Measurements from ENCODE around the gene GABRG3. TPM values are rescaled to one million over a fixed set of nuclear protein-coding genes. Genes with fewer than 3 reads are reported as not detected.

The GABRG3 gene
- polyA plus RNA-seq, 1 donor (not counting 4 experiments of a cell fraction or from before 2014, with no cell fraction given): not detected

GRCh38 chr15:27579738-27580137, 608.8 kb downstream of the GABRG3 start:
- peaks cover 3% of the 10 kb centered on the region for H3K9me3 ChIP-seq (ENCODE audit: control insufficient read depth, low read depth, low read length)
- no peak overlapping the region for H3K27ac ChIP-seq (ENCODE audit: control insufficient read depth, insufficient read depth, low read length)
- dilution Hi-C loops (cut with MboI; ENCODE audit: extremely low pct_ligation_motif_present, low sequenced_read_pairs): no loop called here
- TF ChIP-seq, protein P1, sequence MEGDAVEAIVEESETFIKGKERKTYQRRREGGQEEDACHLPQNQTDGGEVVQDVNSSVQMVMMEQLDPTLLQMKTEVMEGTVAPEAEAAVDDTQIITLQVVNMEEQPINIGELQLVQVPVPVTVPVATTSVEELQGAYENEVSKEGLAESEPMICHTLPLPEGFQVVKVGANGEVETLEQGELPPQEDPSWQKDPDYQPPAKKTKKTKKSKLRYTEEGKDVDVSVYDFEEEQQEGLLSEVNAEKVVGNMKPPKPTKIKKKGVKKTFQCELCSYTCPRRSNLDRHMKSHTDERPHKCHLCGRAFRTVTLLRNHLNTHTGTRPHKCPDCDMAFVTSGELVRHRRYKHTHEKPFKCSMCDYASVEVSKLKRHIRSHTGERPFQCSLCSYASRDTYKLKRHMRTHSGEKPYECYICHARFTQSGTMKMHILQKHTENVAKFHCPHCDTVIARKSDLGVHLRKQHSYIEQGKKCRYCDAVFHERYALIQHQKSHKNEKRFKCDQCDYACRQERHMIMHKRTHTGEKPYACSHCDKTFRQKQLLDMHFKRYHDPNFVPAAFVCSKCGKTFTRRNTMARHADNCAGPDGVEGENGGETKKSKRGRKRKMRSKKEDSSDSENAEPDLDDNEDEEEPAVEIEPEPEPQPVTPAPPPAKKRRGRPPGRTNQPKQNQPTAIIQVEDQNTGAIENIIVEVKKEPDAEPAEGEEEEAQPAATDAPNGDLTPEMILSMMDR (optimal IDR thresholded peaks at IDR 0.05 in 1 of 3, IDR thresholded peaks at IDR 0.05 in 1 of 3, conservative IDR thresholded peaks at IDR 0.05 in 1 of 3; ENCODE audit: extremely low read depth in 1 of 3, insufficient read depth in 2 of 3, low read length in 3 of 3): no peak
- TF ChIP-seq EZH2 (IDR thresholded peaks at IDR 0.05; ENCODE audit: low read length): no peak
- H3K36me3 ChIP-seq (ENCODE audit: control insufficient read depth in 2 of 2, extremely low read depth in 1 of 2, insufficient read depth in 2 of 2, low read length in 2 of 2): no peaks in the 10 kb centered on the region
- no peak overlapping the region for H3K4me3 ChIP-seq (ENCODE audit: control insufficient read depth in 2 of 3, extremely low read depth in 1 of 3, insufficient read depth in 2 of 3, low read depth in 1 of 3, low read length in 3 of 3)
- H3K9me1 ChIP-seq (ENCODE audit: control insufficient read depth, extremely low read depth, insufficient read depth, low read length): no peaks in the 10 kb centered on the region
- no peak overlapping the region for H2AFZ ChIP-seq (ENCODE audit: control insufficient read depth, low read length)
- no peak overlapping the region for H3K9ac ChIP-seq (ENCODE audit: control insufficient read depth, extremely low read depth, insufficient read depth, low read length)
- H3K4me1 ChIP-seq (ENCODE audit: control insufficient read depth, extremely low read depth, insufficient read depth, low read length): no peaks in the 10 kb centered on the region
- no peaks in the 10 kb centered on the region for H3K79me2 ChIP-seq (ENCODE audit: control insufficient read depth, insufficient read depth, low read length)
- no peak for FAIRE-seq
- no peaks in the 10 kb centered on the region for H3K27me3 ChIP-seq (ENCODE audit: control insufficient read depth, extremely low read depth, insufficient read depth, low read length)
- no peak overlapping the region for H3K4me2 ChIP-seq (ENCODE audit: control insufficient read depth, extremely low read depth, insufficient read depth, low read depth, low read length)
- no peak for DNase-seq (ENCODE audit: low read depth, low spot score)
- no peaks in the 10 kb centered on the region for H4K20me1 ChIP-seq (ENCODE audit: control insufficient read depth, extremely low read depth, insufficient read depth, low read length)

DNA sequence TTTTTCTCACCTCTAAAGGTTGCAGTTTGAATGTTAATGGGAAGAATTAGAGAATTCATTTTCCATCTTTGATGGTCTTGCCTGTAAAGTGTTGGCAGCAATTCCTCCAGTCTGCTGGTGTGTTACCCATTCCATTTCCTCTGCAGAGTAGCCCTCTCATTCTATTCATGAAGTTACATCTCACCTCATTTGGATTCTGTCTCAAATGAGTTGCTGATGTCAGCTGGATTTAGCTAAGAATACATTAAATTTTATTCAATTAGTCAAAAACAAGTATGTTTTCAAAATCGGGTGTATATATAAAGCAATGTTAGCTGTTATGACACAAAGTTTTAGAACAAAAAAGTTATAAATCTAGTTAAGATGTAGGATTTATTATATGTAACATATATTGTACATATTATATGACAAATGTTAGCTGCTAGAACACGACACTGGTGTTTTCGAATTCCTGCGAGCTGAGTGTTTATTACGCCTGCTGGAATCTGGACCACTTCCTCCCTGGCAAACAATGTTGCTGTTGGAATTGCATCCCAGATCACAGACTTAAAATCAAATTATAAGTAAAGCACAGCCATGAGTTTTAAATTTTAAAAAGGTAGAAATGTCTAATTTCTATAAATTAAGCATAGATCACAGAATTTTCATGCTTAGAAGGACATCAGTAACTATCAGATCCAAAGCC, 611.9 kb downstream of the GABRG3 start:
- no peaks in the 10 kb centered on the region for H3K9me3 ChIP-seq (ENCODE audit: control insufficient read depth, low read depth, low read length)
- H3K36me3 ChIP-seq (ENCODE audit: control insufficient read depth in 2 of 2, extremely low read depth in 1 of 2, insufficient read depth in 2 of 2, low read length in 2 of 2): no peaks in the 10 kb centered on the region
- H3K9me1 ChIP-seq (ENCODE audit: control insufficient read depth, extremely low read depth, insufficient read depth, low read length): no peaks in the 10 kb centered on the region
- FAIRE-seq: no peak
- H3K4me2 ChIP-seq (ENCODE audit: control insufficient read depth, extremely low read depth, insufficient read depth, low read depth, low read length): no peak overlapping the region
- H4K20me1 ChIP-seq (ENCODE audit: control insufficient read depth, extremely low read depth, insufficient read depth, low read length): no peaks in the 10 kb centered on the region
- H3K27ac ChIP-seq (ENCODE audit: control insufficient read depth, insufficient read depth, low read length): no peak overlapping the region
- H3K9ac ChIP-seq (ENCODE audit: control insufficient read depth, extremely low read depth, insufficient read depth, low read length): no peak overlapping the region
- H3K79me2 ChIP-seq (ENCODE audit: control insufficient read depth, insufficient read depth, low read length): no peaks in the 10 kb centered on the region
- no peak overlapping the region for H2AFZ ChIP-seq (ENCODE audit: control insufficient read depth, low read length)
- no peaks in the 10 kb centered on the region for H3K27me3 ChIP-seq (ENCODE audit: control insufficient read depth, extremely low read depth, insufficient read depth, low read length)
- H3K4me1 ChIP-seq (ENCODE audit: control insufficient read depth, extremely low read depth, insufficient read depth, low read length): no peaks in the 10 kb centered on the region
- DNase-seq (ENCODE audit: low read depth, low spot score): no peak
- dilution Hi-C loops (cut with MboI; ENCODE audit: extremely low pct_ligation_motif_present, low sequenced_read_pairs): no loop called here
- no peak overlapping the region for H3K4me3 ChIP-seq (ENCODE audit: control insufficient read depth in 2 of 3, extremely low read depth in 1 of 3, insufficient read depth in 2 of 3, low read depth in 1 of 3, low read length in 3 of 3)
- TF ChIP-seq, protein P1 (optimal IDR thresholded peaks at IDR 0.05 in 1 of 3, IDR thresholded peaks at IDR 0.05 in 1 of 3, conservative IDR thresholded peaks at IDR 0.05 in 1 of 3; ENCODE audit: extremely low read depth in 1 of 3, insufficient read depth in 2 of 3, low read length in 3 of 3): no peak
- no peak for TF ChIP-seq EZH2 (IDR thresholded peaks at IDR 0.05; ENCODE audit: low read length)
